ENCODE data around the gene PCDH8. TPM values are rescaled to one million over a fixed set of nuclear protein-coding genes. Genes with fewer than 3 reads are reported as not detected.

The PCDH8 gene, protein sequence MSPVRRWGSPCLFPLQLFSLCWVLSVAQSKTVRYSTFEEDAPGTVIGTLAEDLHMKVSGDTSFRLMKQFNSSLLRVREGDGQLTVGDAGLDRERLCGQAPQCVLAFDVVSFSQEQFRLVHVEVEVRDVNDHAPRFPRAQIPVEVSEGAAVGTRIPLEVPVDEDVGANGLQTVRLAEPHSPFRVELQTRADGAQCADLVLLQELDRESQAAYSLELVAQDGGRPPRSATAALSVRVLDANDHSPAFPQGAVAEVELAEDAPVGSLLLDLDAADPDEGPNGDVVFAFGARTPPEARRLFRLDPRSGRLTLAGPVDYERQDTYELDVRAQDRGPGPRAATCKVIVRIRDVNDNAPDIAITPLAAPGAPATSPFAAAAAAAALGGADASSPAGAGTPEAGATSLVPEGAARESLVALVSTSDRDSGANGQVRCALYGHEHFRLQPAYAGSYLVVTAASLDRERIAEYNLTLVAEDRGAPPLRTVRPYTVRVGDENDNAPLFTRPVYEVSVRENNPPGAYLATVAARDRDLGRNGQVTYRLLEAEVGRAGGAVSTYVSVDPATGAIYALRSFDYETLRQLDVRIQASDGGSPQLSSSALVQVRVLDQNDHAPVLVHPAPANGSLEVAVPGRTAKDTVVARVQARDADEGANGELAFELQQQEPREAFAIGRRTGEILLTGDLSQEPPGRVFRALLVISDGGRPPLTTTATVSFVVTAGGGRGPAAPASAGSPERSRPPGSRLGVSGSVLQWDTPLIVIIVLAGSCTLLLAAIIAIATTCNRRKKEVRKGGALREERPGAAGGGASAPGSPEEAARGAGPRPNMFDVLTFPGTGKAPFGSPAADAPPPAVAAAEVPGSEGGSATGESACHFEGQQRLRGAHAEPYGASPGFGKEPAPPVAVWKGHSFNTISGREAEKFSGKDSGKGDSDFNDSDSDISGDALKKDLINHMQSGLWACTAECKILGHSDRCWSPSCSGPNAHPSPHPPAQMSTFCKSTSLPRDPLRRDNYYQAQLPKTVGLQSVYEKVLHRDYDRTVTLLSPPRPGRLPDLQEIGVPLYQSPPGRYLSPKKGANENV
- total RNA-seq (2021) = 2.1 and 3.2 TPM in 2 replicates
- long read RNA-seq, transcript PCDH8-201 (3 exons, 3,708 nt) = major isoform, 6 of 6 reads
- long read RNA-seq, partial matches to known transcripts = 0 of 6 reads
- long read RNA-seq, other reads (novel, unspliced or antisense) = 0 of 6 reads

DNA sequence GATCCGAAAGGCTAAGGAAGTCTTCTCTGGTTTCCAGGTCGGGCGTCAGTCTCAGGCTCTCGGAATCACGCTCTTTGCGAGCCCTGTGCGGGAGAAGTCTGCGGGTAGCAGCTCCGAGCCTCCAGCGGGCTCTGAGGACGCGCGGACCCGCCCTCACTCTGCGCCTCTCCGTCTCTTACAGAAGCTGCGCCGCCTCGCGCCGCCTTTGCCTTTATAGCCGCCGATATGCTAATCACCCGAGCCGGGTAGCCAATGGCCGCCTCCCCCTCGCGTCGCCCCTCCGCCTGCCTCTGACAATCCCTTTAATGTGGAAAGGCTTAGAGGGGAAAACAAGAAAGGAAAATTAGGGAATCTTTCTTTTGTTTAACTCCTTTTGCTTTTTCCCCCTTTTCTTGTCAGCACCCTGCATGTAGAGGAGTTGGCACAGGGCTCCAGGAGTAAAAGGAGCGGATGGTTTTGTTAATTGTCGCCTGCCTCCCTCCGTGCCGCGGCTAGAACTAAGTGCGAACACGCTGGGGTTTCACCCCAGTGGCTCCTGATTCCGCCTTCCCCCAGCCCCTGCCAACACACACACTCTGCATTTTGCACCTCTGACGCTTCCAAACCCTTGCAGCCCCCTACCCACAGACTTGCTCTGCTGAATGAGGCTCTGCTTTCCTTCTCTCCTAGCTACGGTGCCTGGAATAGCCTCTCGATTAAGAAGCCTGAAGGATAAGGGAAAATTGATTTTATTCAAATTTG, at the start of gene PCDH8:
Gene PCDH8, minus strand, starts transcription at position 186 of the 741 bp plus-strand sequence. CDS start 204 bp downstream, outside the sequence.
- Histone ChIP-seq H4K8ac (replicated peaks; ENCODE audit: insufficient read length, low read depth, low read length) (no peak within 1 kb of the TSS), H3T11ph (ENCODE audit: low read length) (no peak within 1 kb of the TSS), H3K4me1 (ENCODE audit: insufficient read depth, low read length) (peaks cover 7% of the 10 kb centered on the region), H3K56ac (ENCODE audit: insufficient read length, low read depth, low read length) (no peak within 1 kb of the TSS), H3K9ac (ENCODE audit: extremely low read depth, insufficient read length, low read length) (no peak within 1 kb of the TSS), H3K4me2 (ENCODE audit: insufficient read depth, insufficient read length, low read length) (peak within 1 kb of the TSS; percentile 89), H2BK5ac (ENCODE audit: insufficient read length, low read length) (no peak within 1 kb of the TSS), H3K23me2 (ENCODE audit: insufficient read length, low read depth, low read length, poor library complexity, severe bottlenecking) (peaks cover 33% of the 10 kb centered on the region), H2AFZ (ENCODE audit: low read length) (no peak within 1 kb of the TSS), H3K27ac (ENCODE audit: insufficient read length, low read depth, low read length) (no peak within 1 kb of the TSS), H3K4ac (ENCODE audit: low read depth, low read length) (no peak within 1 kb of the TSS), H4K91ac (ENCODE audit: insufficient read length, low read depth, low read length) (no peak within 1 kb of the TSS), H3K27me3 (ENCODE audit: insufficient read depth, low read length) (peaks cover 39% of the 10 kb centered on the region), H3K79me2 (ENCODE audit: insufficient read depth, low read length) (no peaks in the 10 kb centered on the region), H2AK5ac (ENCODE audit: insufficient read length, low read length) (no peak within 1 kb of the TSS), H2BK120ac (ENCODE audit: low read depth, low read length, poor library complexity, severe bottlenecking) (no peak within 1 kb of the TSS), H3K23ac (ENCODE audit: insufficient read length, low read depth, low read length) (no peak within 1 kb of the TSS), H4K20me1 (ENCODE audit: control insufficient read depth, insufficient read depth, insufficient read length) (peaks cover 3% of the 10 kb centered on the region), H4K5ac (ENCODE audit: insufficient read length, low read depth, low read length) (no peak within 1 kb of the TSS), H3K18ac (ENCODE audit: insufficient read length, low read depth, low read length) (no peak within 1 kb of the TSS), H3K14ac (ENCODE audit: insufficient read depth, low read length) (no peak within 1 kb of the TSS), H3K9me3 (ENCODE audit: control insufficient read depth, low read depth, low read length) (no peaks in the 10 kb centered on the region), H3K79me1 (ENCODE audit: insufficient read depth, low read depth, low read length, poor library complexity, severe bottlenecking) (no peaks in the 10 kb centered on the region), H2BK20ac (ENCODE audit: low read depth, low read length, poor library complexity, severe bottlenecking) (no peak within 1 kb of the TSS), H2BK12ac (ENCODE audit: insufficient read length, low read depth, low read length) (no peak within 1 kb of the TSS), H2BK15ac (ENCODE audit: low read depth, low read length) (no peak within 1 kb of the TSS)
- Mint-ChIP-seq H3K4me3 (peak within 1 kb of the TSS; percentile 82 to 90), H3K9me3 (peaks cover 2 to 5% of the 10 kb centered on the region in 2 experiments; a peak in 4 of 5 replicates), H3K27ac (no peak within 1 kb of the TSS), H3K27me3 (ENCODE audit: low read depth) (peaks cover 63% of the 10 kb centered on the region), H3K36me3 (ENCODE audit: insufficient read depth in 1 of 3, low read depth in 3 of 3) (peaks cover 3 to 13% (median 9%) of the 10 kb centered on the region in 3 experiments; a peak in 6 of 7 replicates), H3K4me1 (peaks cover 40 to 50% of the 10 kb centered on the region in 2 experiments)
- DNase-seq = peak; percentile 91
- TF ChIP-seq, protein P1, sequence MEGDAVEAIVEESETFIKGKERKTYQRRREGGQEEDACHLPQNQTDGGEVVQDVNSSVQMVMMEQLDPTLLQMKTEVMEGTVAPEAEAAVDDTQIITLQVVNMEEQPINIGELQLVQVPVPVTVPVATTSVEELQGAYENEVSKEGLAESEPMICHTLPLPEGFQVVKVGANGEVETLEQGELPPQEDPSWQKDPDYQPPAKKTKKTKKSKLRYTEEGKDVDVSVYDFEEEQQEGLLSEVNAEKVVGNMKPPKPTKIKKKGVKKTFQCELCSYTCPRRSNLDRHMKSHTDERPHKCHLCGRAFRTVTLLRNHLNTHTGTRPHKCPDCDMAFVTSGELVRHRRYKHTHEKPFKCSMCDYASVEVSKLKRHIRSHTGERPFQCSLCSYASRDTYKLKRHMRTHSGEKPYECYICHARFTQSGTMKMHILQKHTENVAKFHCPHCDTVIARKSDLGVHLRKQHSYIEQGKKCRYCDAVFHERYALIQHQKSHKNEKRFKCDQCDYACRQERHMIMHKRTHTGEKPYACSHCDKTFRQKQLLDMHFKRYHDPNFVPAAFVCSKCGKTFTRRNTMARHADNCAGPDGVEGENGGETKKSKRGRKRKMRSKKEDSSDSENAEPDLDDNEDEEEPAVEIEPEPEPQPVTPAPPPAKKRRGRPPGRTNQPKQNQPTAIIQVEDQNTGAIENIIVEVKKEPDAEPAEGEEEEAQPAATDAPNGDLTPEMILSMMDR (conservative IDR thresholded peaks at IDR 0.05) = no peak; the same call in 2 of the 3 replicates
- WGBS (ENCODE audit: extremely low coverage, insufficient read length, low lambda C conversion rate) = no CpG with 5 or more reads among the region's 41 CpGs
